Neural cell (in vitro differentiated cells): ENCODE measurements around the gene ELOA. TPM values are rescaled to one million over a fixed set of nuclear protein-coding genes. Genes with fewer than 3 reads are reported as not detected.

Experiments
- H2AFZ ChIP-seq: fragments of 200-600, 300-800 bp; sonication (generic), shearing (Covaris generic); 2 replicates; pipeline ENCODE4 v1.6.0; 2014; ENCODE audit warnings: low read depth, mild to moderate bottlenecking, antibody characterized with exemption, low read length, moderate library complexity
- H3F3A ChIP-seq: fragments of 200-600 bp; shearing (Covaris generic); 2 replicates; pipeline ENCODE4 v1.6.1; 2016; ENCODE audit warnings: mild to moderate bottlenecking, moderate library complexity, mixed read lengths, antibody characterized with exemption, low read length; ENCODE audit not compliant: insufficient read depth, poor library complexity, severe bottlenecking
- H3K27ac ChIP-seq: fragments of 200-600, 300-800 bp; sonication (generic), shearing (Covaris generic); 2 replicates; pipeline ENCODE4 v1.5.1; 2014; ENCODE audit warnings: mild to moderate bottlenecking, low read length, moderate library complexity
- H3K27me3 ChIP-seq: fragments of 300-800, 200-600 bp; sonication (generic), shearing (Covaris generic); 2 replicates; pipeline ENCODE4 v1.6.0; 2014; ENCODE audit warnings: mild to moderate bottlenecking, low read depth, low read length, moderate library complexity; ENCODE audit not compliant: insufficient read depth
- H3K36me3 ChIP-seq: fragments of 300-800, 200-600 bp; sonication (generic), shearing (Covaris generic); 2 replicates; pipeline ENCODE4 v1.5.1; 2014; ENCODE audit warnings: mild to moderate bottlenecking, antibody characterized with exemption, low read length, moderate library complexity; ENCODE audit not compliant: insufficient read depth
- H3K4me2 ChIP-seq: fragments of 300-800, 200-600 bp; sonication (generic), shearing (Covaris generic); 2 replicates; pipeline ENCODE4 v1.6.0; 2014; ENCODE audit warnings: mild to moderate bottlenecking, low read length
- H3K4me3 ChIP-seq: fragments of 300-800, 200-600 bp; sonication (generic), shearing (Covaris generic); 2 replicates; pipeline ENCODE4 v1.5.1; 2014; ENCODE audit warnings: mild to moderate bottlenecking, low read length, moderate library complexity
- H3K79me2 ChIP-seq: fragments of 200-600 bp; shearing (Covaris generic); replicated peaks from 2 replicates; pipeline ENCODE4 v1.6.0; 2014; ENCODE audit warnings: mild to moderate bottlenecking, low read length, moderate library complexity; ENCODE audit not compliant: insufficient read depth
- H3K9ac ChIP-seq: fragments of 300-800, 200-600 bp; sonication (generic), shearing (Covaris generic); 2 replicates; pipeline ENCODE4 v1.6.1; 2016; ENCODE audit warnings: mild to moderate bottlenecking, low read length, mixed read lengths
- H3K9me2 ChIP-seq: fragments of 200-600 bp; shearing (Covaris generic); 2 replicates; pipeline ENCODE4 v1.6.1; 2016; ENCODE audit warnings: mild to moderate bottlenecking, low read length, mixed read lengths; ENCODE audit not compliant: insufficient read depth
- H3K9me3 ChIP-seq: fragments of 200-600, 300-800 bp; sonication (generic), shearing (Covaris generic); 2 replicates; pipeline ENCODE4 v1.6.1; 2016; ENCODE audit warnings: mild to moderate bottlenecking, mixed run types, low read length, moderate library complexity, mixed read lengths
- H4K20me1 ChIP-seq: fragments of 200-600 bp; shearing (Covaris generic); 2 replicates; pipeline ENCODE4 v1.6.1; 2016; ENCODE audit warnings: mild to moderate bottlenecking, mixed run types; ENCODE audit not compliant: insufficient read depth
- EP300 ChIP-seq: fragments of 450-650 bp; conservative IDR thresholded peaks from 2 replicates; pipeline ENCODE4 v1.6.1; 2014; ENCODE audit warnings: antibody characterized with exemption, mild to moderate bottlenecking, moderate library complexity; ENCODE audit not compliant: poor library complexity, severe bottlenecking
- EZH2 ChIP-seq: fragments of 200-600, 300-800 bp; shearing (Covaris generic), sonication (generic); IDR thresholded peaks from 2 replicates; pipeline ENCODE4 v1.6.1; 2014; ENCODE audit warnings: antibody characterized with exemption, low read length, borderline replicate concordance, mild to moderate bottlenecking; ENCODE audit not compliant: insufficient read depth, poor library complexity, severe bottlenecking
- MXI1 ChIP-seq: fragments of 450-650 bp; conservative IDR thresholded peaks from 2 replicates; pipeline ENCODE4 v1.6.1; 2014; ENCODE audit warnings: antibody characterized with exemption, mild to moderate bottlenecking; ENCODE audit not compliant: poor library complexity, severe bottlenecking
- POLR2AphosphoS5 ChIP-seq: IDR thresholded peaks from 2 replicates; pipeline ENCODE4 v1.6.1; 2012
- REST ChIP-seq: IDR thresholded peaks from 2 replicates; pipeline ENCODE4 v1.6.1; 2012; ENCODE audit warnings: borderline replicate concordance
- SMC3 ChIP-seq: fragments of 450-650 bp; conservative IDR thresholded peaks from 2 replicates; pipeline ENCODE4 v1.6.1; 2014; ENCODE audit warnings: antibody characterized with exemption, mild to moderate bottlenecking, moderate library complexity; ENCODE audit not compliant: poor library complexity
- TAF1 ChIP-seq: IDR thresholded peaks from 2 replicates; pipeline ENCODE4 v1.6.1; 2012; ENCODE audit warnings: low read depth
- polyA plus RNA-seq: library from polyadenylated mRNA; depleted of rRNA; stranded (reverse); fragments of >200 nt; gene quantifications from 2 replicates; pipeline ENCODE4 v1.2.3, GENCODE V29; 2014

ELOA gene
- polyA plus RNA-seq, 1 donor from 2014 or later = 20.0 TPM

- H3K36me3 ChIP-seq = peaks cover 4% of the 10 kb centered on the region
- no peaks in the 10 kb centered on the region for H3K9me3 ChIP-seq
- TF ChIP-seq POLR2AphosphoS5 = no peak
- no peaks in the 10 kb centered on the region for H3K9me2 ChIP-seq
- no peaks in the 10 kb centered on the region for H4K20me1 ChIP-seq
- H3K27ac ChIP-seq = no peak overlapping the region
- H3K4me2 ChIP-seq = no peak overlapping the region
- H3K9ac ChIP-seq = no peak overlapping the region
- no peak overlapping the region for H2AFZ ChIP-seq
- H3K4me3 ChIP-seq = no peak overlapping the region
- no peaks in the 10 kb centered on the region for H3F3A ChIP-seq
- no peaks in the 10 kb centered on the region for H3K27me3 ChIP-seq
- peaks cover 2% of the 10 kb centered on the region for H3K79me2 ChIP-seq
These were observed 54.5 kb downstream of the ELOA start for GRCh38 chr1:23797478-23798448.

GRCh38 chr1:23798662-23799142 lies 55.4 kb downstream of the ELOA start:
- TF ChIP-seq SMC3 (no peak), EZH2 (no peak), REST (no peak), POLR2AphosphoS5 (no peak), MXI1 (no peak)
- no peak overlapping the region for H3K27ac ChIP-seq
- no peak overlapping the region for H3K9ac ChIP-seq
- no peaks in the 10 kb centered on the region for H3K9me2 ChIP-seq
- no peak overlapping the region for H2AFZ ChIP-seq
- H3F3A ChIP-seq = no peaks in the 10 kb centered on the region
- no peak overlapping the region for H3K4me3 ChIP-seq
- no peaks in the 10 kb centered on the region for H3K79me2 ChIP-seq
- peaks cover 4% of the 10 kb centered on the region for H3K36me3 ChIP-seq
- H3K4me2 ChIP-seq = no peak overlapping the region
- H3K9me3 ChIP-seq = no peaks in the 10 kb centered on the region
- no peaks in the 10 kb centered on the region for H3K27me3 ChIP-seq
- no peaks in the 10 kb centered on the region for H4K20me1 ChIP-seq

GRCh38 chr1:23799255-23799569 lies 55.9 kb downstream of the ELOA start:
- H2AFZ ChIP-seq = no peak overlapping the region
- peak overlapping the region; percentile 86 for H3K9ac ChIP-seq
- no peaks in the 10 kb centered on the region for H3F3A ChIP-seq
- peak overlapping the region; percentile 93 for H3K4me2 ChIP-seq
- no peaks in the 10 kb centered on the region for H3K9me3 ChIP-seq
- H3K27ac ChIP-seq = no peak overlapping the region
- peaks cover 4% of the 10 kb centered on the region for H3K36me3 ChIP-seq
- no peaks in the 10 kb centered on the region for H3K9me2 ChIP-seq
- H3K79me2 ChIP-seq = no peaks in the 10 kb centered on the region
- TF ChIP-seq EP300 (no peak), TAF1 (no peak), REST (no peak), MXI1 (no peak), SMC3 (no peak), EZH2 (no peak)
- no peaks in the 10 kb centered on the region for H3K27me3 ChIP-seq
- H4K20me1 ChIP-seq = no peaks in the 10 kb centered on the region
- peak overlapping the region; percentile 94 for H3K4me3 ChIP-seq
